ENCODE measurements around the gene NCAPD2. TPM values are rescaled to one million over a fixed set of nuclear protein-coding genes. Genes with fewer than 3 reads are reported as not detected.

The NCAPD2 gene
- total and polyA plus RNA-seq, 2 donors (not counting 3 experiments of a cell fraction or from before 2014, with no cell fraction given) = 41.8 to 90.1 TPM

- dilution Hi-C loops (cut with MboI; ENCODE audit: extremely low pct_ligation_motif_present, low sequenced_read_pairs) (no loop called here), intact Hi-C loops (cut with micrococcal nuclease) (loop anchor here (5.0 kb wide), 1 partner anchor 145 kb away; no protein-coding TSS in a partner anchor)
- H3K9me3 ChIP-seq (replicated peaks; ENCODE audit: control insufficient read depth, insufficient read depth, low read length) = no peaks in the 10 kb centered on the region
- TF ChIP-seq GATA2 (IDR thresholded peaks at IDR 0.05; ENCODE audit: insufficient read depth, insufficient read length, low read depth, low read length) (no peak), JUN (IDR thresholded peaks at IDR 0.05; ENCODE audit: borderline replicate concordance, insufficient read depth, insufficient read length, low read depth) (no peak), EZH2 (IDR thresholded peaks at IDR 0.05; ENCODE audit: borderline replicate concordance, low read depth, low read length, severe bottlenecking) (no peak), POLR2AphosphoS5 (IDR thresholded peaks at IDR 0.05; ENCODE audit: insufficient read depth, low read depth, low read length) (no peak), CTCF (IDR thresholded peaks at IDR 0.05; ENCODE audit: extremely low read depth in 1 of 2, insufficient read depth in 1 of 2, low read depth in 1 of 2, low read length in 2 of 2) (no peak)
- no peaks in the 10 kb centered on the region for H3K27me3 ChIP-seq (ENCODE audit: control insufficient read depth in 2 of 2, insufficient read depth in 2 of 2, low read length in 2 of 2)
- no peak overlapping the region for H2AFZ ChIP-seq (ENCODE audit: low read depth, low read length)
- BruUV-seq (replicated peaks) = no TSS peak
- H3K4me2 ChIP-seq (ENCODE audit: insufficient read depth, low read length) = no peak overlapping the region
- POLR2A ChIA-PET = interaction anchor here (1.8 kb wide), 1 partner anchor 18 kb away, joined by 10 read pairs; the partner anchor contains the start of gene GAPDH
- peaks cover 3 to 13% of the 10 kb centered on the region in 2 experiments for H3K36me3 ChIP-seq (ENCODE audit: control insufficient read depth in 2 of 2, extremely low read depth in 1 of 2, insufficient read depth in 2 of 2, low read length in 2 of 2)
- H3K4me1 ChIP-seq (ENCODE audit: control insufficient read depth, extremely low read depth, insufficient read depth, low read length) = peaks cover 65% of the 10 kb centered on the region
- H3K79me2 ChIP-seq (ENCODE audit: control insufficient read depth, insufficient read depth, low read length) = peaks cover 51% of the 10 kb centered on the region
- DNase-seq (ENCODE audit: low read depth, low spot score) (no peak), FAIRE-seq (no peak)
- H3K4me3 ChIP-seq (replicated peaks in 1 of 3; ENCODE audit: insufficient read depth in 1 of 3, low read depth in 1 of 3, low read length in 3 of 3) = no peak overlapping the region
- CTCF ChIA-PET = interaction anchor here (1.0 to 10.3 kb wide), 7 partner anchors 12 to 146 kb away, joined by 3 to 145 read pairs (median 6); partner anchors contain the start of gene GAPDH
- H3K9me1 ChIP-seq (replicated peaks; ENCODE audit: control insufficient read depth, extremely low read depth, insufficient read depth, low read length) = no peaks in the 10 kb centered on the region
- H3K27ac ChIP-seq (ENCODE audit: insufficient read depth, low read depth, low read length) = no peak overlapping the region
- H4K20me1 ChIP-seq (replicated peaks; ENCODE audit: control insufficient read depth, extremely low read depth, insufficient read depth, low read length) = no peaks in the 10 kb centered on the region
- H3K9ac ChIP-seq (replicated peaks; ENCODE audit: extremely low read depth, insufficient read depth, low read length) = no peak overlapping the region
Observed at GRCh38 chr12:6552140-6552551, 58.2 kb downstream of the NCAPD2 start.

All from endothelial cell of umbilical vein (primary cell).